ENCODE data around the gene DCAF5.
A peak's percentile ranks its signal among the peaks of the same experiment; 100 is the strongest.

DCAF5 gene

GRCh38 chr14:69161590-69161989 is 8.7 kb upstream of the DCAF5 start:
- DNase-seq (ENCODE audit: insufficient read length) (no peak), FAIRE-seq (no peak)
- TF ChIP-seq TAF1 (IDR thresholded peaks at IDR 0.05; ENCODE audit: borderline replicate concordance, low read depth, low read length) (no peak), POLR2AphosphoS5 (IDR thresholded peaks at IDR 0.05; ENCODE audit: low read depth, low read length) (no peak), POLR2A (IDR thresholded peaks at IDR 0.05; ENCODE audit: low read depth, low read length) (no peak)

- no peak for TF ChIP-seq POLR2A (IDR thresholded peaks at IDR 0.05; ENCODE audit: low read depth, low read length)
- no peak for TF ChIP-seq TAF1 (IDR thresholded peaks at IDR 0.05; ENCODE audit: borderline replicate concordance, low read depth, low read length)
- no peak for TF ChIP-seq POLR2AphosphoS5 (IDR thresholded peaks at IDR 0.05; ENCODE audit: low read depth, low read length)
- DNase-seq (ENCODE audit: insufficient read length) (no peak), FAIRE-seq (no peak)
These were observed 3.3 kb upstream of the DCAF5 start for GRCh38 chr14:69156224-69156623.

GRCh38 chr14:69154779-69155178 is 1.9 kb upstream of the DCAF5 start:
- TF ChIP-seq POLR2A (IDR thresholded peaks at IDR 0.05; ENCODE audit: low read depth, low read length) (no peak), POLR2AphosphoS5 (IDR thresholded peaks at IDR 0.05; ENCODE audit: low read depth, low read length) (no peak), TAF1 (IDR thresholded peaks at IDR 0.05; ENCODE audit: borderline replicate concordance, low read depth, low read length) (no peak)
- FAIRE-seq (no peak), DNase-seq (ENCODE audit: insufficient read length) (no peak)

DNA sequence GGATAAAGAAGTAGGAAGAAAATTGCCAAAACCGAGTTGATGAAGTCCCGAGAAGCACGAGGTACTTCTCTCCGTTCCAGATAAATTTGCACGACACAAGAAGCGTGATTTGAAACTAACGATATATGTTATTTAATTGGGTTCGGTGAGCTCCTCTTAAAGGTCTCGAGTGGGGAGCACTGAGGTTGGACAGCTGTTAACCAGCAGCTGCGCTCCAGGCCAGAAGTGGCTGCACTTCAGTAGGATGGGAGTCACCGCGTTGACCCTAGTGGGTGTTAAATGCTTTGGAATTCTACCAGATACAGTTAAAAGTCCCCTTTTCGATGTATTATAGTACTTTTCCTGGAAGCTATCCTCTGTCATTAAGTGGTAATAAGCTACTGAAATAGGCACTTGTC is 953 bp upstream of the DCAF5 start:
- TF ChIP-seq POLR2AphosphoS5 (IDR thresholded peaks at IDR 0.05; ENCODE audit: low read depth, low read length) (no peak), TAF1 (IDR thresholded peaks at IDR 0.05; ENCODE audit: borderline replicate concordance, low read depth, low read length) (no peak)
- DNase-seq (ENCODE audit: insufficient read length) (no peak), FAIRE-seq (peak; percentile 77)

DNA sequence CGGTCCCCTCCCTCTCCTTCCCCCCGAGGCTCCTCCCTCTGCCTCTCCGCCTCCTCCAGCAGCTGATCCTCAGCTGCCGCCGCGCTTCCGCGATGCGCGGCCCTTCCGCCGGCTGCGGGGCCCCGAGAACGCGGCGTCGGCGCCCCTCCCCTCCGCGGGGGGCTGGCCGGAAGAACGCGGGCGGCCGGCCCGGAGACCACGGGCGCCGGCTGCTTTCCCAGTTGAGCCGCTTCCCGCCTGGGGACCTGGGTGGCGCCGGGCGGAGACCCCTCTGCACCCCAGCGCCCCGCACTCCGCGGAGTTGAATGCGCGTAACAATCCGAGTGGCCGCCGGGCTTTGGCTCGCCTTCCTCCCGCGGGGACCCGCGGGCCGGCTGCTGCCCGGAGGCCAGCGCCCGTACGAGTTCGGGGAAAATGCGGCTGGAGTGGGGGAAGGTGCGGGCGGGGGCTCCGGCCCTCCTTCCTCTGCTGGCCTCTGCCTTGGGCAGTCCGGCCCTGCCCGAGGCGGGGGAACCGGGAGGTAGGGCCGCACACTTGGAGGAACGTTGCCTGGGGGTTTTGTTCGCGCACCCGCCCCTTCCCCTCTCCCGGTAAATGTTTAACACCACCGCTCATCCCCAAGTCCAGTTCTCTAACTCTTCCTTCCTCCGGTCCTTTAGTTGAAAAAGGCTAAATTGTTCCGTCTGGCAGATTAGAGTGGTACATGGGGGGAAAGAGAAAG is 393 bp upstream of the DCAF5 start:
- DNase-seq (ENCODE audit: insufficient read length) (peak; percentile 93), FAIRE-seq (peak; percentile 96)
- TF ChIP-seq POLR2AphosphoS5 (IDR thresholded peaks at IDR 0.05; ENCODE audit: low read depth, low read length) (no peak), TAF1 (IDR thresholded peaks at IDR 0.05; ENCODE audit: borderline replicate concordance, low read depth, low read length) (peak; percentile 58; the same call in 1 of the 2 replicates), POLR2A (IDR thresholded peaks at IDR 0.05; ENCODE audit: low read depth, low read length) (peak; percentile 68; the same call in 1 of the 2 replicates)

DNA sequence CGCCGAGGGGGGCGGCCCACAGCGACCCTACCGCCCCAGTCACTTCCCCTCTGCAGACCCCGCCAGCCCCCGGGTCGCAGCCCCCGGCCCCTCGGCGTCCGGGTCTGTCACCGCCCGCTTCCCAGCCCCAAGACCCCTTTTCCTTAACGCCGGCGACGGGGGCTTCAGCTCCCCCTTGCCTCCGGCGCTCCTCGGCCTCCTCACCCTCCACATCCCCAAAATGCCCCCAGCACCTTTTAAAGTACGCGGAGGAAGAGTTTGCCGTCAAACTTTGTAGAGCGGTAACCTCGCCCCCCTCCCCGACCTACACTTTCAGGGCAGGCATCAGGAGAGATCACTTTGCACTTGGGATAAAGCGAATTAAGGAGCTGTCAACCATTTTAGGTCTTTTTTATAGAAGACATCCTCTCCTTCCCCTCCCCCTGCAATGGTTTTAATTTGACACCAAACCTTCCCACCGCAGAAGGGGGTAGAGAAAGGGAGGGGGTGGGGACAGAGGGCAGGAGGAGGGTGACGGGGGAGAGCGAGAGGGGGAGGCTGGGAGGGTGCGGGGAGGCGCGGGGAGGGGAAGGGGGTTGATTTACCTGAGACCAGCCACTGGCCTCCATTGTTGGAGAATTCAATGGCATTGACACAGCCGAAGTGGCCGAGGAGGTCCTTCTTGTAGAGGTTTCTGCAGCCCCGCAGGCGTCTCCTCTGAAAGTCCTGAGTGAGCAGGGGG is 578 bp downstream of the DCAF5 start:
- TF ChIP-seq POLR2A (IDR thresholded peaks at IDR 0.05; ENCODE audit: low read depth, low read length) (no peak), POLR2AphosphoS5 (IDR thresholded peaks at IDR 0.05; ENCODE audit: low read depth, low read length) (no peak), TAF1 (IDR thresholded peaks at IDR 0.05; ENCODE audit: borderline replicate concordance, low read depth, low read length) (no peak)
- FAIRE-seq: peak; percentile 5
- no peak for DNase-seq (ENCODE audit: insufficient read length)

DNA sequence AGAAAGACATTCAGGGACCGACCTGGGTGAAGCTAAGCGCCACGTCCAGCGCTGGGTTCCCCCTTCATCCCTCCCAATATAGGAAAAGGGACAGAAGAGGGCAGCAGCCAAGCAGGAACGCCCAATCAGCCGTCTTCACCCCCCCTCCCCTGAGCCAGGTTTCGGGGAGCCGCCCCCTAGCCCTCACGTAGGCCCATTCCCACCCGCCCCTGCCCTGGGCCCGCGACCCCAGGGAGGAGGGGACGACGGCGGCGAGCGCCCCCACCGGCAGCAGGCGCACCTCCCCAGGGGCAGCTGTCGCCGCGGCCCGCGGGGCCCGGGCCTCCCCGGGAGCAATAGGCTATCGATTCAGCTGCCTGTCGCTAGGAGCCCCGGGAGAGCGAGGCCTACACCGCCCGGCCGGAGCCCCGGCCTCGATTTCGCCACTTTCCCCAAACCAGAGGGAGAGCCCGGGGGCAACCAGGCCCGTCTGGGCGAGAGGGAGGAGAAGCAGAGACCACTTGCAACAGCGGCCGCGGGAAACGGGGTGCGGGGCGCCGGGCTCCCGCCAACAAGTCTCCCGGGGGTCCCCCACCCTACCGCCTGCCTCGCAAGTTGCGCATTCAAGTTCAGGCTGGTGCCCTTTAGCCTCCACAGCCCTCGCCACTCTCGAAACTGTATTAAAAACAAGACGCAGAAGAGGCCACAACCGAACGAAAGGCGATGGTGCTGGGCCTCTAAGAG is 1.3 kb downstream of the DCAF5 start:
- FAIRE-seq: peak; percentile 84
- peak; percentile 74 for DNase-seq (ENCODE audit: insufficient read length)
- TF ChIP-seq TAF1 (IDR thresholded peaks at IDR 0.05; ENCODE audit: borderline replicate concordance, low read depth, low read length) (no peak), POLR2AphosphoS5 (IDR thresholded peaks at IDR 0.05; ENCODE audit: low read depth, low read length) (no peak), POLR2A (IDR thresholded peaks at IDR 0.05; ENCODE audit: low read depth, low read length) (no peak; the same call in 1 of the 2 replicates)

- peak; percentile 40 for FAIRE-seq
- DNase-seq (ENCODE audit: insufficient read length): no peak
- TF ChIP-seq TAF1 (IDR thresholded peaks at IDR 0.05; ENCODE audit: borderline replicate concordance, low read depth, low read length) (no peak), POLR2A (IDR thresholded peaks at IDR 0.05; ENCODE audit: low read depth, low read length) (no peak), POLR2AphosphoS5 (IDR thresholded peaks at IDR 0.05; ENCODE audit: low read depth, low read length) (no peak)
These were observed 3.3 kb downstream of the DCAF5 start for GRCh38 chr14:69149461-69150244.

DNA sequence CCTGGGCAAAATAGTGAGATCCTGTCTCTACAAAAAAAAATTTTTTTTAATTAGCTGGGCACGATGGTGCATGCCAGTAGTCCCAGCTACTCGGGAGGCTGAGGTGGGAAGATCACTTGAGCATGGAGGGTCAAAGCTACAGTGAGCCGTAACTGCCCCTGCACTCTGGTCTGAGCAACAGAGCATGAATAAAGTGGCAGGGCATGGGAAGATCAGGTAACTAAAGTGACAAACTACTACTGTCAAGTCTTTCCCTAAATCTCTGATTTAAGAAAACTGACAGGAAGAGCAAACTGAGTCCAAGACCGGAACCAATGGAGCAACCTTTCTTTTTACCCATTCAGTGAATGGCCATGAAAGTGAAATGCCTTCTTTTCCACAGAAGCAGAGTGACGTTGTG is 10.8 kb downstream of the DCAF5 start:
- no peak for FAIRE-seq
- TF ChIP-seq TAF1 (IDR thresholded peaks at IDR 0.05; ENCODE audit: borderline replicate concordance, low read depth, low read length) (no peak), POLR2A (IDR thresholded peaks at IDR 0.05; ENCODE audit: low read depth, low read length) (no peak), POLR2AphosphoS5 (IDR thresholded peaks at IDR 0.05; ENCODE audit: low read depth, low read length) (no peak)
- DNase-seq (ENCODE audit: insufficient read length): no peak

DNA sequence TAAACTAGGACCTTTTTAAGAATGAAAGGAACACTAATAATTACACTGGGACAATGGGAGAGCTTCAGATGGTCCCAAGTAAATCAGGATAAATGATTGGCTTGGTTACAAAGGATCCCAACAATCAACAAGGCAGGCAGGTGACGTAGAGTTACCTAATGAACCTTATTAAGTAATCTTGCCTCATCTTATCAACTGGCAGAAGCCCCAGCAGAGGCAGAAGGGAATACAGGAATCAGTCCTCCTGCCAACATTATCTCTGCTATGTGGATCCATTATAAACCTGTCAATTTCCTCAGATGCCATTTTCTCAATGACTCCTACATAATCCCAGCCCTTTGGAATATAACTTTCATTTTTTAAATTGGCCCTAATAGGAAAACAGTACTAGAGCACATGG is 11.4 kb downstream of the DCAF5 start:
- no peak for FAIRE-seq
- DNase-seq (ENCODE audit: insufficient read length): no peak
- TF ChIP-seq TAF1 (IDR thresholded peaks at IDR 0.05; ENCODE audit: borderline replicate concordance, low read depth, low read length): no peak
- no peak for TF ChIP-seq POLR2A (IDR thresholded peaks at IDR 0.05; ENCODE audit: low read depth, low read length)
- TF ChIP-seq POLR2AphosphoS5 (IDR thresholded peaks at IDR 0.05; ENCODE audit: low read depth, low read length): no peak

DNA sequence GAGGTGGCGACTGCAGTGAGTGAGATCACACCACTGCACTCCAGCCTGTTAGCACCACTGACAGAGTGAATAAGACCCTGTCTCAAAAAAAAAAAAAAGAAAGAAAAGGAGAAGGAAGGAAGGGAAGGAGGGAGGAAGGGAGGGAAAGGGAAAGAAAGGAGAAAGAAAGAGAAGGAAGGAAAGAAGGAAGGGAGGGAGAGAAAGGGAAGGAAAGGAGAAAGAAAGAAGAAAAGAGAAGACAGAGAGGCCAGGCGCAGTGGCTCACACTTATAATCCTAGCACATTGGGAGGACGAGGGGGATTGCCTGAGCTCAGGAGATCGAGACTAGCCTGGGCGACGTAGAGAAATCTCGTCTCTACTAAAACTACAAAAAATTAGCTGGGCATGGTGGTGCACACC is 13.2 kb downstream of the DCAF5 start:
- no peak for DNase-seq (ENCODE audit: insufficient read length)
- FAIRE-seq: no peak
- no peak for TF ChIP-seq POLR2AphosphoS5 (IDR thresholded peaks at IDR 0.05; ENCODE audit: low read depth, low read length)
- TF ChIP-seq POLR2A (IDR thresholded peaks at IDR 0.05; ENCODE audit: low read depth, low read length): no peak
- no peak for TF ChIP-seq TAF1 (IDR thresholded peaks at IDR 0.05; ENCODE audit: borderline replicate concordance, low read depth, low read length)

Data from GM12892 (cell line).